Liver (tissue), 9 donors: ENCODE data around the gene MARCHF10. TPM values are rescaled to one million over a fixed set of nuclear protein-coding genes. Genes with fewer than 3 reads are reported as not detected.

Experiments used
- DNase-seq: peaks from one replicate; pipeline ENCODE4 v3.0.0-alpha.2; 2017; ENCODE audit warnings: low spot score
- H3K27ac ChIP-seq, 2 donors: one replicate each; pipeline ENCODE4 v1.7.0; 2013; ENCODE audit warnings: inconsistent platforms in 2 of 2, low read length in 2 of 2, control low read depth in 1 of 2, low read depth in 1 of 2, mild to moderate bottlenecking in 1 of 2
- H3K27me3 ChIP-seq, 4 donors: one replicate each; pipeline versions ENCODE4 v1.6.1 to v1.7.0; 2013; ENCODE audit warnings: low read length in 3 of 4, inconsistent platforms in 1 of 4, mild to moderate bottlenecking in 1 of 4, moderate library complexity in 1 of 4; ENCODE audit not compliant: control insufficient read depth in 4 of 4, insufficient read depth in 4 of 4
- H3K36me3 ChIP-seq, 4 donors: one replicate each; pipeline versions ENCODE4 v1.6.1 to v1.7.0; 2013; ENCODE audit warnings: low read length in 3 of 4, mild to moderate bottlenecking in 3 of 4, low read depth in 1 of 4, moderate library complexity in 1 of 4; ENCODE audit not compliant: control insufficient read depth in 4 of 4, insufficient read depth in 3 of 4
- H3K4me1 ChIP-seq, 4 donors: one replicate each; pipeline versions ENCODE4 v1.6.1 to v1.7.0; 2013; ENCODE audit warnings: low read length in 3 of 4, mild to moderate bottlenecking in 3 of 4, moderate library complexity in 1 of 4; ENCODE audit not compliant: control insufficient read depth in 4 of 4, insufficient read depth in 4 of 4
- H3K4me3 ChIP-seq, 3 donors: one replicate each; pipeline versions ENCODE4 v1.6.1 to v1.7.0; 2013; ENCODE audit warnings: low read length in 3 of 3, control low read depth in 1 of 3, low read depth in 1 of 3, mild to moderate bottlenecking in 1 of 3
- H3K9ac ChIP-seq, 2 donors: one replicate each; pipeline ENCODE4 v1.7.0; 2013; ENCODE audit warnings: low read length in 2 of 2, mild to moderate bottlenecking in 2 of 2, moderate library complexity in 2 of 2, control low read depth in 1 of 2, low read depth in 1 of 2
- H3K9me3 ChIP-seq, 4 donors: one replicate each; pipeline versions ENCODE4 v1.6.1 to v1.7.0; 2013; ENCODE audit warnings: low read length in 3 of 4; ENCODE audit not compliant: control insufficient read depth in 4 of 4
- ATF3 ChIP-seq: IDR thresholded peaks from 2 replicates; pipeline ENCODE4 v1.6.1; 2016; ENCODE audit warnings: antibody characterized with exemption
- CTCF ChIP-seq: fragments of 150-350 bp; IDR thresholded peaks from 2 replicates; pipeline ENCODE4 v1.5.1; 2017; ENCODE audit warnings: improper control_type of control experiment, low read depth, low read length; ENCODE audit not compliant: missing input control
- EGR1 ChIP-seq, 2 donors: IDR thresholded peaks; 2 replicates each; pipeline ENCODE4 v1.6.1; 2016 to 2018; ENCODE audit warnings: antibody characterized with exemption in 2 of 2, low read depth in 2 of 2
- FOXA1 ChIP-seq: IDR thresholded peaks from 2 replicates; pipeline ENCODE4 v1.6.1; 2016; ENCODE audit warnings: antibody characterized with exemption
- FOXA2 ChIP-seq: IDR thresholded peaks from 2 replicates; pipeline ENCODE4 v1.6.1; 2016; ENCODE audit warnings: antibody characterized with exemption
- GABPA ChIP-seq, 2 donors: IDR thresholded peaks in 1 of 2; conservative IDR thresholded peaks in 1 of 2; 2 replicates each; pipeline ENCODE4 v1.6.1; 2016; ENCODE audit warnings: antibody characterized with exemption in 2 of 2, mild to moderate bottlenecking in 1 of 2, moderate library complexity in 1 of 2
- HNF4A ChIP-seq, 2 donors: conservative IDR thresholded peaks; 2 replicates each; pipeline ENCODE4 v1.6.1; 2016; ENCODE audit warnings: antibody characterized with exemption in 2 of 2, mild to moderate bottlenecking in 2 of 2
- HNF4G ChIP-seq: IDR thresholded peaks from 2 replicates; pipeline ENCODE4 v1.6.1; 2016; ENCODE audit warnings: antibody characterized with exemption
- JUND ChIP-seq, 2 donors: IDR thresholded peaks; 2 replicates each; pipeline ENCODE4 v1.6.1; 2016; ENCODE audit warnings: antibody characterized with exemption in 2 of 2
- MAX ChIP-seq: IDR thresholded peaks from 2 replicates; pipeline ENCODE4 v1.6.1; 2016; ENCODE audit warnings: antibody characterized with exemption
- NR2F2 ChIP-seq: IDR thresholded peaks from 2 replicates; pipeline ENCODE4 v1.6.1; 2016; ENCODE audit warnings: antibody characterized with exemption
- RAD21 ChIP-seq, 2 donors: IDR thresholded peaks; 2 replicates each; pipeline ENCODE4 v1.6.1; 2016; ENCODE audit warnings: antibody characterized with exemption in 2 of 2, mild to moderate bottlenecking in 2 of 2
- RXRA ChIP-seq, 2 donors: IDR thresholded peaks; 2 replicates each; pipeline ENCODE4 v1.6.1; 2017 to 2018; ENCODE audit warnings: antibody characterized with exemption in 2 of 2, mild to moderate bottlenecking in 1 of 2
- SP1 ChIP-seq: IDR thresholded peaks from 2 replicates; pipeline ENCODE4 v1.6.1; 2018; ENCODE audit warnings: antibody characterized with exemption, mild to moderate bottlenecking
- TAF1 ChIP-seq: conservative IDR thresholded peaks from 2 replicates; pipeline ENCODE4 v1.6.1; 2016; ENCODE audit warnings: antibody characterized with exemption, mild to moderate bottlenecking
- YY1 ChIP-seq: IDR thresholded peaks from 2 replicates; pipeline ENCODE4 v1.6.1; 2016; ENCODE audit warnings: antibody characterized with exemption, mild to moderate bottlenecking
- WGBS: extraction: QIAGEN DNeasy Blood & Tissue Kit; methylation state at CpG from one replicate; pipeline ENCODE4 v1.1.7; 2013; 5-methylcytosine and 5-hydroxymethylcytosine counted together
- polyA plus RNA-seq, 2 donors: library from polyadenylated mRNA; stranded (reverse) in 1 of 2; unstranded in 1 of 2; fragments of 200-250 nt in 1 of 2; fragments of >200 nt in 1 of 2; fragmentation: Nextera tagmentation in 1 of 2; extraction: Ambion mirVana in 1 of 2; gene quantifications; one replicate each; pipeline versions ENCODE4 v1.2.1 to v1.2.3, GENCODE V29; 2013 to 2015
- total RNA-seq, 2 donors: library from RNA; depleted of rRNA; stranded (reverse); fragments of >200 nt; gene quantifications; one replicate each; pipeline ENCODE4 v1.2.3, GENCODE V29; 2014
- TF ChIP-seq, protein P1 (sequence below): IDR thresholded peaks from 2 replicates; pipeline ENCODE4 v1.6.1; 2016; ENCODE audit warnings: antibody characterized with exemption, mild to moderate bottlenecking
- TF ChIP-seq, protein P2 (sequence below): IDR thresholded peaks from 2 replicates; pipeline ENCODE4 v1.6.1; 2016; ENCODE audit warnings: antibody characterized with exemption
- donor health status: healthy.
- donor health status: healthy.
- donor health status: healthy.
- donor health status: healthy.
- donor health status: healthy.

The MARCHF10 gene
- total and polyA plus RNA-seq, 4 donors, result not detected

GRCh38 chr17:62774338-62774737 lies 33.8 kb downstream of the MARCHF10 start:
- TF ChIP-seq NR2F2 (no peak), EGR1 (IDR thresholded peaks at IDR 0.05; ENCODE audit: low read depth in 2 of 2) (no peak), JUND (IDR thresholded peaks at IDR 0.05) (no peak), TAF1 (no peak), CTCF (no peak)
- 59% methylated on average over 5 of the region's 5 CpGs for WGBS
- H3K27ac ChIP-seq, result no peak overlapping the region

GRCh38 chr17:62767997-62768396 lies 40.1 kb downstream of the MARCHF10 start:
- no peak overlapping the region for H3K4me3 ChIP-seq
- no peaks in the 10 kb centered on the region for H3K36me3 ChIP-seq
- no peaks in the 10 kb centered on the region for H3K9me3 ChIP-seq
- WGBS, result 79% methylated on average over 5 of the region's 5 CpGs
- no peak overlapping the region for H3K27ac ChIP-seq
- H3K4me1 ChIP-seq, result no peaks in the 10 kb centered on the region
- no peak for TF ChIP-seq EGR1 (IDR thresholded peaks at IDR 0.05; ENCODE audit: low read depth in 2 of 2)
- no peak for TF ChIP-seq CTCF
- TF ChIP-seq RAD21 (IDR thresholded peaks at IDR 0.05), result no peak
- no peak for TF ChIP-seq YY1
- no peak for TF ChIP-seq MAX
- TF ChIP-seq FOXA1, result no peak
- TF ChIP-seq NR2F2, result no peak
- no peak for TF ChIP-seq FOXA2
- TF ChIP-seq ATF3, result no peak
- TF ChIP-seq SP1, result no peak
- TF ChIP-seq HNF4A (conservative IDR thresholded peaks at IDR 0.05), result no peak
- TF ChIP-seq GABPA (IDR thresholded peaks at IDR 0.05 in 1 of 2, conservative IDR thresholded peaks at IDR 0.05 in 1 of 2), result no peak
- TF ChIP-seq, protein P1, sequence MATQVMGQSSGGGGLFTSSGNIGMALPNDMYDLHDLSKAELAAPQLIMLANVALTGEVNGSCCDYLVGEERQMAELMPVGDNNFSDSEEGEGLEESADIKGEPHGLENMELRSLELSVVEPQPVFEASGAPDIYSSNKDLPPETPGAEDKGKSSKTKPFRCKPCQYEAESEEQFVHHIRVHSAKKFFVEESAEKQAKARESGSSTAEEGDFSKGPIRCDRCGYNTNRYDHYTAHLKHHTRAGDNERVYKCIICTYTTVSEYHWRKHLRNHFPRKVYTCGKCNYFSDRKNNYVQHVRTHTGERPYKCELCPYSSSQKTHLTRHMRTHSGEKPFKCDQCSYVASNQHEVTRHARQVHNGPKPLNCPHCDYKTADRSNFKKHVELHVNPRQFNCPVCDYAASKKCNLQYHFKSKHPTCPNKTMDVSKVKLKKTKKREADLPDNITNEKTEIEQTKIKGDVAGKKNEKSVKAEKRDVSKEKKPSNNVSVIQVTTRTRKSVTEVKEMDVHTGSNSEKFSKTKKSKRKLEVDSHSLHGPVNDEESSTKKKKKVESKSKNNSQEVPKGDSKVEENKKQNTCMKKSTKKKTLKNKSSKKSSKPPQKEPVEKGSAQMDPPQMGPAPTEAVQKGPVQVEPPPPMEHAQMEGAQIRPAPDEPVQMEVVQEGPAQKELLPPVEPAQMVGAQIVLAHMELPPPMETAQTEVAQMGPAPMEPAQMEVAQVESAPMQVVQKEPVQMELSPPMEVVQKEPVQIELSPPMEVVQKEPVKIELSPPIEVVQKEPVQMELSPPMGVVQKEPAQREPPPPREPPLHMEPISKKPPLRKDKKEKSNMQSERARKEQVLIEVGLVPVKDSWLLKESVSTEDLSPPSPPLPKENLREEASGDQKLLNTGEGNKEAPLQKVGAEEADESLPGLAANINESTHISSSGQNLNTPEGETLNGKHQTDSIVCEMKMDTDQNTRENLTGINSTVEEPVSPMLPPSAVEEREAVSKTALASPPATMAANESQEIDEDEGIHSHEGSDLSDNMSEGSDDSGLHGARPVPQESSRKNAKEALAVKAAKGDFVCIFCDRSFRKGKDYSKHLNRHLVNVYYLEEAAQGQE, result no peak
- no peak for TF ChIP-seq JUND (IDR thresholded peaks at IDR 0.05)
- TF ChIP-seq, protein P2, sequence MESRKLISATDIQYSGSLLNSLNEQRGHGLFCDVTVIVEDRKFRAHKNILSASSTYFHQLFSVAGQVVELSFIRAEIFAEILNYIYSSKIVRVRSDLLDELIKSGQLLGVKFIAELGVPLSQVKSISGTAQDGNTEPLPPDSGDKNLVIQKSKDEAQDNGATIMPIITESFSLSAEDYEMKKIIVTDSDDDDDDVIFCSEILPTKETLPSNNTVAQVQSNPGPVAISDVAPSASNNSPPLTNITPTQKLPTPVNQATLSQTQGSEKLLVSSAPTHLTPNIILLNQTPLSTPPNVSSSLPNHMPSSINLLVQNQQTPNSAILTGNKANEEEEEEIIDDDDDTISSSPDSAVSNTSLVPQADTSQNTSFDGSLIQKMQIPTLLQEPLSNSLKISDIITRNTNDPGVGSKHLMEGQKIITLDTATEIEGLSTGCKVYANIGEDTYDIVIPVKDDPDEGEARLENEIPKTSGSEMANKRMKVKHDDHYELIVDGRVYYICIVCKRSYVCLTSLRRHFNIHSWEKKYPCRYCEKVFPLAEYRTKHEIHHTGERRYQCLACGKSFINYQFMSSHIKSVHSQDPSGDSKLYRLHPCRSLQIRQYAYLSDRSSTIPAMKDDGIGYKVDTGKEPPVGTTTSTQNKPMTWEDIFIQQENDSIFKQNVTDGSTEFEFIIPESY, result no peak
- TF ChIP-seq TAF1, result no peak
- no peak for TF ChIP-seq HNF4G
- TF ChIP-seq RXRA (IDR thresholded peaks at IDR 0.05), result no peak
- no peak overlapping the region for H3K9ac ChIP-seq
- peaks cover 0 to 3% (median 0%) of the 10 kb centered on the region in 4 donors for H3K27me3 ChIP-seq
- no peak for DNase-seq

More at GRCh38 chr17:62774338-62774737, 33.8 kb downstream of the MARCHF10 start:
- H3K9ac ChIP-seq, result no peak overlapping the region
- H3K27me3 ChIP-seq, result no peaks in the 10 kb centered on the region
- H3K36me3 ChIP-seq, result no peaks in the 10 kb centered on the region
- peaks cover 0 to 3% (median 0%) of the 10 kb centered on the region in 4 donors for H3K9me3 ChIP-seq
- no peaks in the 10 kb centered on the region for H3K4me1 ChIP-seq
- DNase-seq, result no peak
- no peak overlapping the region for H3K4me3 ChIP-seq
